Fibroblast of skin of left biceps (primary cell): ENCODE measurements around the gene CTAGE1.
"Not testable (repeated sequence)": the region's sequence is repeated elsewhere in the genome, so short reads cannot be mapped to it uniquely, and the experiment has no call there.

ENCODE experiments used
- DNase-seq, 2 experiments: peaks; one replicate each; pipeline ENCODE4 v3.0.0-alpha.2; 2013; ENCODE audit warnings: low read depth in 2 of 2

The CTAGE1 gene, protein sequence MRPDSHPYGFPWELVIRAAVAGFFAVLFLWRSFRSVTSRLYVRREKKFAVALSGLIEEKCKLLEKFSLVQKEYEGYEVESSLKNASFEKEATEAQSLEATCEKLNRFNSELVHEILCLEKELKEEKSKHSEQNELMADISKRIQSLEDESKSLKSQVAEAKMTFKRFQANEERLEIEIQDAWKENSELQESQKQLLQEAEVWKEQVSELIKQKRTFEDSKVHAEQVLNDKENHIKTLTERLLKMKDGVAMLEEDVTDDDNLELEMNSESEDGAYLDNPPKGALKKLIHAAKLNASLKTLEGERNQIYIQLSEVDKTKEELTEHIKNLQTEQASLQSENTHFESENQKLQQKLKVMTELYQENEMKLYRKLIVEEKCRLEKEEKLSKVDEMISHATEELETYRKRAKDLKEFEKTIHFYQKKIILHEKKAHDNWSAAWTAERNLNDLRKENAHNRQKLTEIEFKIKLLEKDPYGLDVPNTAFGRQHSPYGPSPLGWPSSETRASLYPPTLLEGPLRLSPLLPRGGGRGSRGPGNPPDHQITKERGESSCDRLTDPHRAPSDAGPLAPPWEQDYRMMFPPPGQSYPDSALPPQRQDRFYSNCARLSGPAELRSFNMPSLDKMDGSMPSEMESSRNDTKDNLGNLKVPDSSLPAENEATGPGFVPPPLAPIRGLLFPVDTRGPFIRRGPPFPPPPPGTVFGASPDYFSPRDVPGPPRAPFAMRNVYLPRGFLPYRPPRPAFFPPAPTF

GRCh38 chr18:22417496-22418188, at the start of gene CTAGE1:
TSS of gene CTAGE1 (minus strand) at chr18:22417915. CDS start at chr18:22417811, 104 bp downstream.
- no peak for DNase-seq

DNA sequence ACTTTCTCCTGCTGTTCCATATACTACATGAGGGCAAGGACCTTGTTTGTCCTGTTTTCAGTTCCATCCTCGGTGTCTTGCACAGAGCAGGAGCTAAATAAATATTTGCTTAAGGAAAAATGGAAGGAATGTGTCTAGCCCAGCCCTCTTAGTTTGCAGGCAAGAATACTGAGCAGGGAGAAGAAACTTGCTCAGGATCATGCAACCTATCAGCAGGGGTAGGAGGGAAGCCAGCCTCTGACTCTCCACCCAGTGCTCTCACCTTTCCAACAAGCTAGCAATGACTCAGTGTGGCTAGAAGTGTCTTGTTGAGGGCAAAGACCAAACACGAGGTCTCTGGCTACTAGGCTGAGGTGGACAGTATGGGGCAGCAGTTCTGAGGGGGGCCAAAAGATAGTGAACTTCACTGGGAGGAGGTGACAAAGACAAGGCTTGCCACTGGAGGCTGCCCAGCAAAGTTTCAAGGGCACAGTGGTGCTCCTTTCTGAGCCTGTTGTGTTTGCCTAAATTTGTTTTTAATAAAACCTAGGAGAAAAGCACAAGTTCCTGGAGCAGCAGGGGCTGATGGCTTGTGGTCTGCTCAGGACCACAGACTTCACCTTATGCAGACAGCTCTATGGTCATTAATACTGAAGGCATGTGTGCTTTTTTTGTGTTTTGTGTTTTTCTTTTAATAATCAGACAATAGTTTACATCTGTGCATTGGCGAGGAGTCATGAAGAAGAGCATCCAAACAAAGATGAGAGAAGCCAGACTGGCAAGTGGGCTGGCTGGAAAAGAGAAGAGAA, 49.1 kb upstream of the CTAGE1 start:
- DNase-seq: peak; percentile 31 to 32

DNA sequence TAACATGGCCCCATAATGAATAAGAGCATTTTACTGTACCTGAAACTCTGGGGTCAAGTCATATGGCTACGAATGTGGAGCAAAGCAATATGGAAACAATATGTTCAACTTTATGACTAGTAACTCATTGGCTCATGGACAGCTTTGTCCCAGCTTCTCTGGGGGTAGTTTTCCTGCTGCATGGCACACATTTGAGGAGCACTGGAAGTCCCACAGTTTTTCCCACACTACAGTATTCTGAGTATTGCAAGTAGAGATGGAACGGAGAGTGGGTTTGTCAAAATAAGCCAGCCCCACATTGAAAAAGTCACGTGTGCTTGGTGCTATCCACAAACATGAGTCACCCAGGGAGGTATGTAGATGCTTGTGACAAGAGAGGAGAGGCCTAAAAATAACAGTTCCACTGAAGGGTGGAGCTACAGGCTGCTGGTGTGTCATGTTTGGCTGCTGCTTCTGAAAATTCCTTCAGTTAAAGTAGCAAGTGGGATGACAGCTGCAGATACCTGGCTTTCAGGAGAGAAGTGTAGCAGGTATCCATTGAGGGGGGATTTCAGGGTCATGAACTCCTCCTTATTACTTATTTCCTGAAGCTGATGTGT, 48.2 kb upstream of the CTAGE1 start:
- DNase-seq: peak; percentile 83 to 86

DNA sequence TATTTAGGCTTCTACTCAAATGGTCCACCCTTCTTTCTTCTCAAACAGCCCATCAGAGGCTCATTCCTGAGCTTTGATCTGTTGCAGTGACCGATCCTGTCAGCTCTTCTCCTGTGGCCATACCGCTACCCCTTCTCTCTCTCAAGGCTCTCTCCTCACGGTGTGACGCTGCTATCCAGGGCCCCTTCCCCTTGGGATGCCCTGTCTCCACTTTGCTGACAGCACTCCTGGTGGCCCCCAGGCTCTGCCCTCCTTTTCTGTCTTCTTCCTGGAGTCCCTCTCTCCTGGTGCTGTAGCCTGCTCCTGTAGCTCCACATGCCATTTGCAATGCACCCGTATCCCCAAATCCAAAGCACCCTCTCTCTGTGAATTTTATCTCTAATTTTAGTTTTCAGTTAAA, 45.4 kb upstream of the CTAGE1 start:
- no peak for DNase-seq

DNA sequence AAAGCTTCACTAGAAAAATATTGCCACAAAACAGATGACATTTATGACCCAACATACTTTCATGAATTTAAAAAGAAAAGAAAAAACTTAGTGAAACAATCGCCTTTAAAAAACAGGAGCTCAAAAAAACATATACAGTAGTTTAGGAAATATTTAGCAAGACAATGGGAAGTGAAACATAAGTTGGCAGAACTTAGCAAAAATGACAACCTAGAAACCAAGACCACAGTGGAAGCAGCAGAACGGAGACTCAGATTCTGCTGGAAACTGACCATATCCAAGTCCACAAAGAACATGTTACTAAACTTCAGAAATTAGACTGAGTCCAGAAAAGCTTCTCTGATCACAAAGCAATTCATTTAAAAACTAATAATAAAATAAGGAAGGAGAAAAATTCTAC, 41.8 kb upstream of the CTAGE1 start:
- DNase-seq: no peak

- no peak for DNase-seq
These were observed 39.8 kb upstream of the CTAGE1 start for GRCh38 chr18:22457524-22457923.

GRCh38 chr18:22456547-22456946, 38.8 kb upstream of the CTAGE1 start:
- DNase-seq: no peak

GRCh38 chr18:22456116-22456480, 38.4 kb upstream of the CTAGE1 start:
- DNase-seq: no peak

DNA sequence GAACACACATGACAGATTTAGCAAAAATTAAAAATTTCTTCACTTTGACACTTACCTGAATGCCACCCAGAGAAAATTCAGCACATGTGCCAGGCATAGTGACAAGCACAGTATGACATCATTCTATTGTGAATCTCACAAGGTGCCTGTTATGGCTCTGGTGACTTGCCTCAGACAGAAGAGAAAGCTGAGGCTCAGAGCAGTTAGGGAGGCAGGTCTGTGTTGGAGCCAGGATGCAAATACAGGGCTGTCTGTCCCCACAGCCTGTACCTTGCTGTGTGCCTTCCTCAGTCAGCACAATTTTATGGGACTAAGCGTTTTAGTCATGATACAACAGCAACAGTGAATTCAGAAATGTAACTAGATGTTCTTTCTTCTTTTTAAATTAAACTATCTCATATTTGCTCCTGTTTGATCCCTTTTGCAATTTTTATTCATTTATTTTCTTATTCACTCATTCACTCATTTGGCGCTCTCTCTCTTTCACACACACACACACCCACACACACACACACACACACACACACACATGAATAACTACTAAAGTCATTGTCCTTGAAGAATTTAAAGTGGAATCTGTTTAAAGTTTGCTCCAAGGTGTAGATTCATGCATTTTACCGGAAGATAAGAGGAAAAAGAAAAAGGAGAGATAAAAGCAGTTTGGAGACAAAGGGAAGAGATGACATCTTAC, 37.9 kb upstream of the CTAGE1 start:
- DNase-seq: no peak

DNA sequence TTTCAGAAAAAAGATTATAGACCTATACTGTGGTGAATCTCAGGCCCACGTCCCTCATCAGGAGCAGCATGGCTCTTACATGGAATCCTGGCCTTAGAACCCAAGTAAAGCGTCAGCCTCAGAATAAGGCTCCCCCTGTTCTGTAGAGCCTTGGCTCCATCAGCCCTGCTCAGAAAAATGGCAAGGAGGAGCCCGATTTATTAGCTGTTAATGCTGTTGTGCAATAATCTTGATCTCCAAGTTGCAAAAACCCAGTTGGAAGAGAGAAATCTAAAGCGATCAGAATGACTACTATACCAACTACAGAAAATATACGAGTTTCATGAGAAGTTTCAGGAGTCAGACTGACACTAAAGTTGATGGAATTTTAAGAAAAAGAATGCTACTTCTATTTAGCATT, 35.6 kb upstream of the CTAGE1 start:
- DNase-seq: no peak

DNA sequence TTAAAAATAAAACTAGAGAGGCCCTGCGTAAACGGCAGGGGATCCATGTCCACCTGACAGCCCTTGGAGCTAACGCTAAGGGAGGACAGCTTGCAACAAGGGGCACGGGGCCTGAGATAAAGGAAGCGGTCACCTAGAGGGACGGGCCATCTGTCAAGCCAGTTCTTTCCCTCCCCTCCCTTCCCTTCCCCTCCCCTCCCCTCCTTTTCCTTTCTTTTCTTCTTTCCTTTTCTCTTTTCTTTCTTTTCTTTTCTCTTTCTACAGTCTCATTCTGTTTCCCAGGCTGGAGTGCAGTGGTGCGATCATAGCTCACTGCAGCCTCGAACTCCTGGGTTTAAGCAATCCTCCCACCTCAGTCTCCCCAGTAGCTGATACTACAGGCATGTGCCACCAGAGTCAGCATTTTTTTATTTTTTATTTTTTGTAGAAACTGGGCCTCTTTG, 34.5 kb upstream of the CTAGE1 start:
- DNase-seq: no peak

DNA sequence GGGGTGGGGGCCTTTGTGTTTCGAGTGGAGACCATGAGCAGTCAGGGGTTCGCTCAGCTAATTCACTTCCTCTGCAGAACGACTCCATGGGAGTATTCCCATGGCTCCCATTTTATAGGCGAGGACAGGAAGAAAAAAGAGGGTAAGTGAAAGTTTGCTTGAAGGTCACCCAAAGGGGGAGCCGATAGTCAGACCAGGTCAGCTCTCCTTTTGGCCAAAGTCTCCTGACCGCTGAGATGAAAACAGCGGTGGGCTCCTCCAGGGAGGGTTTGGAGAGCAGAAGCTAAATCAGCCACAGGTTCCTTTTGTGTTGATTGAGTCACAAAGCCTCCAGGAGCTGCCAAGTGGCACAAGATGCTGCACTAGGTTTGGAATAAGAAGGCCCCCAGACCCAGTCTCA, 34.1 kb upstream of the CTAGE1 start:
- DNase-seq: no peak

DNA sequence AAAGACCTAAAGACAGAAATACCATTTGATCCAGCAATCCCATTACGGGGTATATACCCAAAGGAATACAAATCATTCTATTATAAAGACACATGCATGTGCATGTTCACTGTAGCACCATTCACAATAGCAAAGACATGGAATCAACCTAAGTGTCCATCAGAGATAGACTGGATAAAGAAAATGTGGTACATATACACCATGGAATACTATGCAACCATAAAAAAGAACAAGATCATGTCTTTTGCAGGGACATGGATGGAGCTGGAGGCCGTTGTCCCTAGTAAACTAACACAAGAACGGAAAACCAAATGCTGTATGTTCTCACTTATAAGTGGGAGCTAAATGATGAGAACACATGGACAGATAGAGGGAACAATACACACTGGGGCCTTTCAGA, 33.1 kb upstream of the CTAGE1 start:
- DNase-seq: not testable (repeated sequence)

- not testable (repeated sequence) for DNase-seq
These were observed 32.6 kb upstream of the CTAGE1 start for GRCh38 chr18:22450318-22450717.

DNA sequence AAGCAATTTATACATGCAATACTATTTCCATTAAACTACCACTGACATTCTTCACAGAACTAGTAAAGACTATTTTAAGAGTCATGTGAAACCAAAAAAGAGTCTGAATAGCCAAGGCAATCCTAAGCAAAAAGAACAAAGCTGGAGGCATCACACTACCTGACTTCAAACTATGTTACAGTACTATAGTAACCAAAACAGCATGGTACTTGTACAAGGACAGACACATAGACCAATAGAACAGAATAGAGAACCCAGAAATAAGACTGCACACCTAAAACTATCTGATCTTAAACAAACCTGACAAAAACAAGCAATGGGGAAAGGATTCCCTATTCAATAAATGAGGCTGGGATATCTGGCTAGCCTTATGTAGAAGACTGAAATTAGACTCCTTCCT, 32.0 kb upstream of the CTAGE1 start:
- DNase-seq: not testable (repeated sequence)

DNA sequence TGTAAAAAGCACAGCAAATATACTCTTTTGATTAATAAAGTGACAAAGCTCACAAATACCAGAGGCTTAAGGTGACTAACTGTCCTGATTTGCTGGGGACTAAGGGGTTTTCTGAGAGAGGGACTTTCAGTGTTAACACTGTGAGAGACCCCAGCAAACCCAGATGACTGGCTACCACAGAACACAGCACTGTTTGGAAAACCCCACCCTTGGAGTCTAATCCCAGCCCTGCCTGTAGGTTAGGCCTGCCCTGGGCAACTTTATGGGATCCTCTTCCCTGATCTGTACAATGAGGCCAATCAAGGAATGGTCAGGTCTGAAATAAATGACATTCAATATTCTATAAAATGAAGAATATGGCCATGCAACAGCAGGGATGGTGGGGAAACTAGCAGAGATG, 30.5 kb upstream of the CTAGE1 start:
- DNase-seq: no peak

GRCh38 chr18:22447792-22448191, 30.1 kb upstream of the CTAGE1 start:
- DNase-seq: no peak

- no peak for DNase-seq
These were observed 29.2 kb upstream of the CTAGE1 start for GRCh38 chr18:22446911-22447310.

DNA sequence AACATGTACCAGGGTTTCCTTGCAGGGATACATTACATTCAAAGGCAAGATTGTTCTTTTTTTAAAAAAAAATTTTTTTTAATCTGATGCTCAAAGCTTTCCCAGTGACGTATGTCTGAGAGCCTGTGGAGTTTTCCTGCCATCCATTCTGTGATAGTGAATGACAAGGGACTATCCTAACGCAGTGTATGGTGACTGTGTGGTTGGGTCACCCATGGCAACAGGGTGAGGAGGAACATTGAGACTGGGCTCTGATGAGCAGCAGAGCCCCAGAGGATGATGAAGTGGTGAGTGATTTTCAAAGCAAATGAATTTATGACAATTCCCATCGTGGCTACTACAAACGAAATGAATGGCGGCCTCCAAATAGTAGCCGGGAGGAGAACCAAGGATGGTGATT, 28.6 kb upstream of the CTAGE1 start:
- no peak for DNase-seq

DNA sequence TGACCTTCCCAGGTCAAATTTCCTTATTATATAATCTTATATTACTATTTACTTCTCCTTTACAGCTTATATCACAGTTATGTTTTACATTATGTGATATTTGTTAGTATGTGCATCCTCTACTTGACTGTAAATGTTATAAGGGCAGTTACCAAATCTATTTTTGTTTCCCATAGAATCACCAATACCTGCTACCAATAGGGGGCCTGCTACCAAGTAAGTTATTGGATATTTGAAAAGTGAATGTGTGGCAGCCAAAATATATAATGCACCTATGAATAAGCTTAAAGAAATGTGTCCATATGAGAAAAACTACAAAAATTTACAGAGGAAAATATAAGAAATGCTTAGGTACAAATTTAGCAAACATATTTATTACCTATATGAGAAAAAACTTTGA, 23.9 kb upstream of the CTAGE1 start:
- no peak for DNase-seq

GRCh38 chr18:22439447-22439846, 21.7 kb upstream of the CTAGE1 start:
- DNase-seq: no peak
